Activated T-cell treated with anti-CD3 and anti-CD28 coated beads for 24 hours (primary cell): ENCODE data around the gene MGAT1.

Source experiments
- DNase-seq: peaks from one replicate; pipeline ENCODE4 v3.0.0-alpha.2; 2020; ENCODE audit warnings: low read depth

Gene MGAT1

GRCh38 chr5:180823940-180824629 lies 21.5 kb upstream of the MGAT1 start:
- no peak for DNase-seq

GRCh38 chr5:180823346-180823745 lies 20.7 kb upstream of the MGAT1 start:
- no peak for DNase-seq

GRCh38 chr5:180821538-180821937 lies 18.9 kb upstream of the MGAT1 start:
- no peak for DNase-seq

GRCh38 chr5:180820788-180821321 lies 18.2 kb upstream of the MGAT1 start:
- DNase-seq = no peak

- no peak for DNase-seq
Observed at GRCh38 chr5:180818677-180819341, 16.2 kb upstream of the MGAT1 start.

DNA sequence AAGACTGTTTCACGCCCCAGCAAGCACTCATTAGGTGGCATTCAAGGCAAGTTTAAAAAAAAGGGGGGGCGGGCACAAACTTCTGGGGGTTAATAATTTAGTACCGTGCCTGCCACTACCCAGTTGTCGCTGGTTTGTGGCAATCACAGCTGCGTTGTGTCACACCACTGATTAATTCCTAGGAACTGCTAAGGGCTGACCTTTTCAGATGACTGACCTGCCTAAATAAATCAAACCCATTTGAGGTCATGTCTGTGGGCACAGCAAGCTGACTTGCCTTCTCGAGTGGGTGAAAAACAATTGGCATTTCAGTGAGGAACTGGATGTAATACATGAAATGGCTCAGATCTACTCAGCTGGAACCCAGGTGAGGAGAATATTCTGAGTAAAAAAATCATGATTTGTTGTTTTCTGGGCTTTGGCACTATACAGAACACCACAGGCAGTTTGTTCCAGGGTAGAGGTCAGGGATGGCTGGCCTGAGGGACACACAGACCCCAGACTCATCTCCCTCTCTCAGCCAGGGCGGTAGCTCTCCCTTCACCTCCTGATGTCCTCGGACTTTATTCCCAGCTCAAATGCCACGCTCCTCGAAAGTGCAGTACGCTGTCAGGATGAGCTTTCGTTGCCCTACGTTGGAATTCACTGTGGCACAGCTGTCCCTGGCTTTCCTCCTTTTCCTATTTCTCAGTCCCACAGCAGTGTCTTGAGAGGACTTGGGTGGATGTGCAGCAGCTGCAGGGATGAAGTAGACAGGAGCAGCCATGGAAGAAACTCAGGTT lies 15.5 kb upstream of the MGAT1 start:
- DNase-seq = no peak

DNA sequence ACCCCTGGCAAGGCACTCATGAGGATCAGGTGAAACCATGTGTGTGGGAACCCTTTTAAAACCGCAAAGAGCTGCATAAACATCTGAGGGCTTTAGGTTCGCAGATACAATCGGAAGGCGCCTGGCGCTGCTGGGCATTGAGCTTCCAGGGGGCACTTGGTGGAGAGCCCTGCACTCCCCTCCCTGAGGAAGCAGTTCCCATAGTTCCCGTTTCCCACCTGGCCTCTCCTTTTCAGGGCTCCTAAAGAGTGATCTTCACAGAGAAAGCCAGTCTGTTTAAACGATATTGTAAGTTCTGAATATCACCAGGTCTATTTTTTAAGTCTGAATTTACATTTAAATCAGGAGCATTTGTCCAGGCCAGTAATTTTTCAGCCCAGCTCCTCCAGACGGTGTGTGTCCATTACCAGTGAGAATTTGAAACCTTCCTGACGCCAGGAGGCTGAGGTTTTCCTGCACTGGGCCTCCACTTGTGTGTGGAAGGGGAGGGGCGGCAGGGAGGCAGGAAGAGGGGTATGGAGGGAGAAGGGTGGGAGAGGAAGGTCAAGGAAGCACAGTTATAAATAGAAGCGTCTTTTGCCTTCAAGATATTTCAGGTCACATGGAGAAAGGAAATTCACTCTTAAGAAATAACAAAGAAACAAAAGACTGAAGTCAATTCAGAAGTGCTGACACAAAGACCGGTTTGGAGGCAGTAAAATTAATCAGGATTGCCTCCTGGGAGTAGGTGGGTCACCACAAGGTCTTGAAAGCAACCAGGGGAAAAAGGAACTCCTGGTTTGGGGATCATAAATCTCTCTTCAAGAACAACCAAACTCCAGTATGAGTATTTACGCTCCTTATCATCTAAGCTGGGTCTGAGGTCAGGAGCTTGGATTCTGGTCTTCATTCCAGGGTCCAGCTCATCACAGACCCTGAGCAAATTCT lies 14.3 kb upstream of the MGAT1 start:
- DNase-seq = no peak

GRCh38 chr5:180815293-180815917 lies 12.8 kb upstream of the MGAT1 start:
- DNase-seq = no peak

DNA sequence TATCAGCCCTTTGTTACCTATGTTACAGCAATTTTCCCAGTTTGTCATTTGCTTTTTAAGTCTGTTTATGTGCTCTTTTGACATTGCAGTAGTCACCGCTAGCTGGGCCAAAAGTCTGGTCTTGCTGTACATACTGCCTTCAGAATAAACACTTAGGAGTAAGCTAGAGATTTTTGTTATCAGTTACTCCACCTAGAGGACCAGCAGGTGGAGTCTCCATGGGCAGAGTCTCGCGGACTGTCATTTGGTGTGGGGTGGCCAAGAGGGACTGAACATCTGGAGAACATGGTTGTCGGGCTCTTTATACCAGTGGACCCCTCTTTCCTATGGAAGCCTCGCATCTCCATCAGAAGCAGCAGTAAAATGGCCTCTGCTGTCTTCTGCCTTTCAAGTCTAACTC lies 10.8 kb upstream of the MGAT1 start:
- DNase-seq = no peak

DNA sequence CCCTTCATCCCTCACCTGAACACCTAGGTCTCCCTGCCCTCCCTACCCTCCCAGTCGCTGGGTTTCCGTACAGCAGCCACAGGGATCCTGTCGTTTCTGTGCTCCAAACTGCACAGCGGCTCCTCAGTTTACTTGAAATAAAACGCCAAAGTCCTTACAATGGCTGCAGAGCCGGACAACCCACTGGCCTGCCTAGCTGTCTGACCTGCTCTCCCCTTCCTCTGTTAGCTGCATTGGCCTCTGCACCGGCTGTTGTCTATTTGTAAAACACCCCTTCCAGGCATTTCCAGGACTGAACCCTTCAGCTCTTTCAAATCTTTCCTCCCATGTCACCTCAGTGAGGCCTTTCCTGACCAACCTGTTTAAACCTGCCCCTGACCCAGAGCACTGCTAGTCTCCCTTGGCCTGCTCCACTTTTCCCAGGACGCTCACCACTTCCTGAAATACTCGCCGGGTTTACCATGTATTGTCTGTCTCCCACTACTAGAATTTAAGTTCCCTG lies 9.1 kb upstream of the MGAT1 start:
- no peak for DNase-seq

DNA sequence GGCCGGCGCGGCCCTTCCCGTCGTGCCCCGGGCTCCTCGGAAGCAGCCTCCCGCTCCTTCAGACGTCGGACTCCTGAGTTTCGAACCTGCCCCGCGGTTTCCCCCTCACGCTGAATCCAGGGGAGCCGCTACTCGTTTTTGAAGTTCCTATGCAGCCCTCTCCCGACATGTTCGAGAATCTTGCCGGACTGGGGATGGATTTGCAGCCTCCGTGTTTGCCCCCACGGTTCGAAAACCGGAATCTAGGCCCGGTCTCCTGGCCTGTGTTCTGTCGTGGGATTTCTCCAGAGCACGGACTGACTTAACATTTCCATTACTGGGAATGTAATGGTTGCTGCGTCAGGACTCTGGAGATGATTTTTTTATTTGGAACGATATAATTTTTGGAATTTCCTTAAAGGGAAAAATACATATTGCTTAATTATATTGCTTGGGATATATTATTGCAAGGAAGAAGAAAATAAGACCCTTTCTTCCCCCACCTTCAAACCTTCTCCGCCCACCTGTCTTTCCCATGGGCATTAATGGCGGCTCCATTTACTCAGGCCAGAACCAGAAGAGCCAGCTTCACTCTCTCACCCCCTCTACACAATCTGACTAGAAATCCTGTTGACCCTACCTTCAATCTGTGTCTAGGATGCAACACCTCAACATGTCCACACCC lies 8.5 kb upstream of the MGAT1 start:
- peak; percentile 48 for DNase-seq

DNA sequence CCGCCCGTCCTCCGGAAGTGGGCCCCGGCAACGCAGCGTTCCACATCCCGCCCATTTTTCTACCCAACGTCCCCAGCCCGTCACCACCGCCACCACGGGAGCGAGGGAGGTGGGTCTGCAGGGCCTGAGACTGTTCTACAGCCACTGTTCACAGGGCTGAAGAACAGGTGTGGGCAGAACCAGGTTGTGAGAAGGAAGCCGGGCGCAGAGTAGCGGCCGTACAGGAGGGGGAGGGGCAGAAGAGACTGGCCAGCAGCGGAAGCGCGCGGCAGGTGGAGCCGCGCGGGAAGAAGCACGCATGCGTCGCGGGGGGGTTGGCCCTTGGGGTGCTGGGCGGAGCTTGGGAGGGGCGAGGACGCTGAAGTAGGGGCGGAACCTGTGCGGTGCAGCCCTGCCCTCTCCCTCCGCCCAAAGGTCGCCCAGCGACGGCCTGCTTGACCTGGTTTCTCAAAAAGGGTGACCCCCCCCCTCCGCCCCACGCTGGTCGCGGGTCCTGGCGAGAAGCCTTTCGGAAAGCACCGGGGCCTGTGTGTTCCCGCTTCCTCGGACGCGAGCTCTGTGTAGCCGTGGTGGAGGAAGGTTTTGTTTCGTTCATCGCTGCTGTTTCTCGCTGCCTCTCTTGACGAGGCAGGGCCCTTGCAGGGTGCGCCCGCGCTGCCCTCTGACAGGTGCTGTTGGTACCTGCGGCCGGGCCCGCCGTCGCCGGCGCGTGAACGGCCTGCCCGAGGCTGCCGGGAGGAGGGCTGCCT lies 7.8 kb upstream of the MGAT1 start:
- peak; percentile 91 for DNase-seq

DNA sequence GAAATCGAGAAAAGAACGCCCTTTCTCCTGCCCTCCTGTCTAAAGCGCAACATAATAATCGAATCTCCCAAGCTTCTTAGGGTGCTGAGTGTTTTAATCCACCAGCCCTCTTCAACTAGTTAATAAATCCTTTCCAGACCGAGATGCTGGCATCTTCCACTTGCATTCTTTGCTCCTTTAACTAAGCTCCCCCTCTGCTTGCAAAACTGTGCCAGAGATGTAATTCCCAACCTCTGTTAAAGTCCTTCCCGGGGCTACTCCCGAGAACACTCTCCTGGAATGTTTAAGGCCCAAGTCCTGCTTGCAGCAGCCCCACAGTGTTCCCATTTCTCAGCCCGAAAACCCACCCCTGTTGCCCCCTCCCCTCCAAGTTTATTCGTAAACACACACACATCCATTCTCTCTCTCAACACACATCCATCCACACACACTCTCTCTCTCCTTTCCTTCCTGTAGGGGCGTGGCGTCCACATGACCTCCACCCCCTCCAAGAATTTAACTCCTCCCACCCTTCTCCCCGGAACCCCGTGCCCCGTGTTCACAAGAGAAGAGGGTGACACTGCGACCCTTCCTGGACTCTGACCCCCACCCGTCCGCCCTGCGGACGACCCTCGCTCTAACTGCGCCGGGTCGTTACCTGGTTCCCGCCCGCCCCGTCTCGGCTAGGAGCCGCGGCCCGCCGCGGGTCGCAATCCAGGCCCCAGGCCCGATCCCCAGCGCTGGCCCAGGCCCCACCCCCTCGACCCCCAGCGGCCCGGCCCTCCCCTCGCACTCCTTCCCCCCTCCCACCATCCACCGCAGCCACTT lies 7.0 kb upstream of the MGAT1 start:
- DNase-seq = peak; percentile 82

DNA sequence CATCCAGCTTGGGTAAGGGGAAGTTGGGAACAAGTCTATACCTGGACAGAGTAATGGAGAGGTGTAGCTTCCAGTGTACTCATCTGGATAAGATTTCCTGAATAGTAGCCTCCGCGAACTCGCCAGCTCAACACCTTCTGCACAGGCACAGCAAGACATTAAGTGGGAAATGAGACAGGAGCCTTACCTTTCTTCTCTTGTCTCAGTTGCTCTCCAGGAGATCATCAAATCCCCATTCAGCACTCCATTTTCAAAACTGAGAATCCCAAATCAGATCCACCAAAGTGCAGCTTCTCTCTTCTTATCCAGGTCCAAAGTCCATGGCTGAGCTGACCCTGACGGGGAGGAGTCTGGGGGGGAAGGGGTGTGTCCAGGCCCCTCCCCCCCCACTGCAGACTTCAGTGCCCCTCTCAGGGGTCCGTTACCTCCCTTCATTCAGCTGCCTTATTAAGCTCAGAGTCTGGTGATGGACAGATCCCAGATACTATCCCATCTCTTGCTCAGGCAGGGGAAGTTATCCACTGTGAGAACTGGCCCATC lies 5.9 kb upstream of the MGAT1 start:
- DNase-seq = no peak

GRCh38 chr5:180807654-180808414 lies 5.2 kb upstream of the MGAT1 start:
- no peak for DNase-seq

DNA sequence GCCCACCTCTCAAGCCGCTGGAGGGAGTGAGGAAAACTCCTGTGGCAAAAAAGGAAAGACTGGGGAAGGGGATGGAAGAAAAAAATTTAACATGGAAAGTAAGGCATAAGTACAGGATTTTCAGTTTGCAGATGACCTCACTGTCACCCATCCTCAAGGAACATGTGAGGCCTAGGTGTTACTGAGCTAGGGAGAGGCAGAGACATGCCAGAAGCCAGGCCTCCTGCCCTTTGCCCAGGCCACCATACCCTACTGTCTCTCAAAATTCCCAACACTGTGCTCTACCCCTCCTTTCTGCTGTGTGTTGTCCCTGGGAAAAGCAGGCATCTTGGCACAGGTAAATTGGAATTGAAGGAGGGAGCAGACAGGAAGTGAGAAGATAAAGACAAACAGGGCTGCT lies 4.4 kb upstream of the MGAT1 start:
- no peak for DNase-seq

DNA sequence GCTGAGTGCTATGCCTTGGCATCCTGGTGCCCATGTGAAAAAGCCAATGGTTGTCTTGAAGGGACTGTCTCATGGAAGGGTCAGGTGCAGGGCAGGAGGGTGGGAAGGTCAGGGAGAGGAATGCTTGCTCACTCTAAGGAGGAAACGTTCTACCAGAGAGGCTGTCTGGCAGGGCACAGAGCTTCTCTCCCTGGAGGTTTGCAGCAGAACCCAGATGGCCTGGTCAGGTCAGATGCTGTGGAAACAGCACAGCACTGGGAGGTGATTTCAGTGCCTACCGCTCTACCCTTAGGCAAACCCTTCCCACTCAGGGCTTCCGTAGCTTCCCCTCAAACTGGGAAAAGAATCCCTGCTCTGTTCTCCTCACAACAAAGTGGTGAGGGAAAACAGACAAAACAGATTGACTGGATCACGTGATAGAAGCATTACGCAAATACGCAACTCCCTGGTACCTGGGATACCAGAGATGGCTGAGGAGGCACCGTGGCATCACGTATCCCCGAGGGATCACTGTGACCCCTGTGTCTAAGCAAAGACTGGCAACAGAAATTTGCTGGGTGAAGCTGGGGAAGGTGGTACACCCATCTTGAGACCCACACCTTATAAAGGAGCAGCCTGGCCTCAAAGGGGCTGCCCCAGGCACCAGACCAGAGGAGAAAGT lies 3.9 kb upstream of the MGAT1 start:
- no peak for DNase-seq
